Fibroblast of pulmonary artery (primary cell): Measurements from ENCODE around the gene HELT.
"Not testable (repeated sequence)": the region's sequence is repeated elsewhere in the genome, so short reads cannot be mapped to it uniquely, and the experiment has no call there.

ENCODE experiments used
- DNase-seq: peaks from one replicate; pipeline ENCODE4 v3.0.0-alpha.2; 2010; ENCODE audit warnings: low read depth
- H3K4me3 ChIP-seq: replicated peaks from 2 replicates; pipeline ENCODE4 v1.5.1; 2011; ENCODE audit warnings: low read depth, mild to moderate bottlenecking, control low read depth, low read length, moderate library complexity
- TF ChIP-seq, protein P1 (sequence below): IDR thresholded peaks from 2 replicates; pipeline ENCODE4 v1.5.1; 2011; ENCODE audit warnings: mild to moderate bottlenecking, control low read depth, low read length, inconsistent platforms; ENCODE audit errors: missing control alignments

The HELT gene, protein sequence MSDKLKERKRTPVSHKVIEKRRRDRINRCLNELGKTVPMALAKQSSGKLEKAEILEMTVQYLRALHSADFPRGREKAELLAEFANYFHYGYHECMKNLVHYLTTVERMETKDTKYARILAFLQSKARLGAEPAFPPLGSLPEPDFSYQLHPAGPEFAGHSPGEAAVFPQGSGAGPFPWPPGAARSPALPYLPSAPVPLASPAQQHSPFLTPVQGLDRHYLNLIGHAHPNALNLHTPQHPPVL

DNA sequence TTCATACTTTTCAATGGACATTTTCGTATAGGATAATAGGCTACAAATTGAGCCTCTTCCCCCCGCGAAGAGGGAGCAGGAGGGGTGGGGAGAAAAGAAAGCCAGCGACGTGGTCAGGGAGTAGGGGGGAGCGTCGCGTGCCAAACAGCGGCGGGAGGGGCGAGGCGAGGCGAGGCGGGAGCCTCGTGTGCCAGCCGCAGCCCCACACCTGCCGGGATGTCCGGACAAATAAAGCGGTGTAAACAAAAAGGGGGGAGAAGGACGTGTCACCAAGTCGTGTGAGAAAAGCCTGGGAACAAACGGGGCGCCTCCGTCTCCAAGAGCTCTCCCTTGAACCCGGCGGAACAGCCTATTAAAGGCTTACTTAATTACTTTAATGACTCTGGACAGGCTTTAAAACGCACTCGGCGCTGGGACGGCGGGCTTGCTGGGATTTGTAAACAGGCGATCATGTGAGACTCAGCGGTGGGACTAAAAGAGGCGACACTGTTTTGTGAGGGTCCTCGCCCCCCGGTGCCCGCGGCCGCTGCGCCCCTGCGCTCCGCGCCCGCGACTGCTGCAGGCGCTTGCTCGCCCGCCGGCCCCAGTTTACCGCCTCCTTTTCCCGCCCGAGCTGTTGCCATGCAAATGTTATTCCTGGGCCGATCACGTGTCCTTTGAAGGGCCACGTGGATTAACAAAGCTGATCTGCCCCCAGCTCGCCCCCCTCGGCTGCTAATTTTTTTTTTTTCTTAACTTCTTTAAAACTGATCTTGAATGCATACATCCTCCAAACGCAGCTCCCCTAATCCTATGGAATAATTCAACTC is at the start of gene HELT:
Gene HELT (plus strand): TSS at position 527 of the 809 bp plus-strand sequence. CDS start 439 bp downstream, outside the sequence.
- no peak within 1 kb of the TSS for H3K4me3 ChIP-seq
- no peak for DNase-seq
- TF ChIP-seq, protein P1, sequence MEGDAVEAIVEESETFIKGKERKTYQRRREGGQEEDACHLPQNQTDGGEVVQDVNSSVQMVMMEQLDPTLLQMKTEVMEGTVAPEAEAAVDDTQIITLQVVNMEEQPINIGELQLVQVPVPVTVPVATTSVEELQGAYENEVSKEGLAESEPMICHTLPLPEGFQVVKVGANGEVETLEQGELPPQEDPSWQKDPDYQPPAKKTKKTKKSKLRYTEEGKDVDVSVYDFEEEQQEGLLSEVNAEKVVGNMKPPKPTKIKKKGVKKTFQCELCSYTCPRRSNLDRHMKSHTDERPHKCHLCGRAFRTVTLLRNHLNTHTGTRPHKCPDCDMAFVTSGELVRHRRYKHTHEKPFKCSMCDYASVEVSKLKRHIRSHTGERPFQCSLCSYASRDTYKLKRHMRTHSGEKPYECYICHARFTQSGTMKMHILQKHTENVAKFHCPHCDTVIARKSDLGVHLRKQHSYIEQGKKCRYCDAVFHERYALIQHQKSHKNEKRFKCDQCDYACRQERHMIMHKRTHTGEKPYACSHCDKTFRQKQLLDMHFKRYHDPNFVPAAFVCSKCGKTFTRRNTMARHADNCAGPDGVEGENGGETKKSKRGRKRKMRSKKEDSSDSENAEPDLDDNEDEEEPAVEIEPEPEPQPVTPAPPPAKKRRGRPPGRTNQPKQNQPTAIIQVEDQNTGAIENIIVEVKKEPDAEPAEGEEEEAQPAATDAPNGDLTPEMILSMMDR = no peak

DNA sequence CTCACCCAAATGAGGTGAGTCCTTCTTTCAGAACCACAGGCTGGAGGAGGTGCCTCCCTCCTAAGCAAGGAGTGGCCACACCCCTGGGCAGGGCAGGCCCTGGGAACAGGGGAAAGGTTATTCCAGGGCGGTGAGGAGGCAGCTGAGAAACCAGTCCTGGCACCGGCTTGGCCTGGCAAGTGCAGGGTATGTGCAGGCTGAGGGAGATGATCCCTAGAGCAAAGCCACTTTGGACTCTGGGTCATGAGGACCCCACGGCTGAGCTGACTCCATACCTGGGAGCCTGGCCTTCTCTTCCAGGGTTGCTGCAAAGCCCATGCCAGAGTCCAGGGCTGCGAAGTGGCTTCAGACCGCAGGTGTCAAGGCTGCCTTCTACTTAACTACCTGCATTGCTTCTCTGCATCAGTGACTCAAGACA is 49.5 kb upstream of the HELT start:
- TF ChIP-seq, protein P1 = no peak
- no peak overlapping the region for H3K4me3 ChIP-seq
- DNase-seq = no peak

DNA sequence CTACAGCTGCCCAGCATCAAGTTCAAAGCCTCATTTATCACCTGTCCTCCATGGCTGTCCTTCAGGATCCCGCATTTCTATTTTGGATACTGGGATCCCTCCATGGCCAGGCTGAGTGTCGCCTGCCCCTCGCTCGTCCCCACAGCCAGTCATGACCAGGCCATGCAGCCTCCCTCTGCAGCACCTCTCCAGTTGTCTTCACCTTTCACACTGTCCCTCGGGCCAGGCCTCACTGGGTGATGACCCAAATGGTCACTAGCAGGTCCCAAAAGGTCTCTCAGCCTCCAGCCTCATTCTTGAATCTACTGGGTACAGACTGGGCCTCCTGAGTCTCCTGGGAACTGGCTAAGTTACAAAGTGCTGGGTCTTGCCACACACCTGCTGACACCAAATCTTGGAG is 48.7 kb upstream of the HELT start:
- DNase-seq = no peak
- TF ChIP-seq, protein P1 = no peak
- H3K4me3 ChIP-seq = no peak overlapping the region

DNA sequence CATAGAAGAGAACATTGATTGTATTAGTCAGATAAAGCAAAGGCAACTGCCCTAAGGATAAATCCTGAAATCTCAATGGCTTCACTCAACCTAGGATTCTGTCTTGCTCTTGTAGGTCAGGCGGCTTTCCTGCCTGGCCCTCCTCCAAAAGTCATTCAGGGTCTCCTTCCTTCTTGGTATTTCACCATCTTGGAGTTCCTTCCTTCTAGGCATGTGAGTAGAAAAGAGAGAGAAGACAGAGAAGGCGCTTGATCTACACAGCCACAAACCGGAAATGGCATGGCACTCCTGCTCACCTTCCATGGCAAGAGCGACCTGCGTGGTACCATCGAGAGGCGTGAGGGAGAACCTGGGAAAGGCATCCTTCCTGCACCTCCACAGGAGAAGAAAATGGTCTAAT is 45.3 kb upstream of the HELT start:
- TF ChIP-seq, protein P1 = no peak
- no peak for DNase-seq
- H3K4me3 ChIP-seq = no peak overlapping the region

DNA sequence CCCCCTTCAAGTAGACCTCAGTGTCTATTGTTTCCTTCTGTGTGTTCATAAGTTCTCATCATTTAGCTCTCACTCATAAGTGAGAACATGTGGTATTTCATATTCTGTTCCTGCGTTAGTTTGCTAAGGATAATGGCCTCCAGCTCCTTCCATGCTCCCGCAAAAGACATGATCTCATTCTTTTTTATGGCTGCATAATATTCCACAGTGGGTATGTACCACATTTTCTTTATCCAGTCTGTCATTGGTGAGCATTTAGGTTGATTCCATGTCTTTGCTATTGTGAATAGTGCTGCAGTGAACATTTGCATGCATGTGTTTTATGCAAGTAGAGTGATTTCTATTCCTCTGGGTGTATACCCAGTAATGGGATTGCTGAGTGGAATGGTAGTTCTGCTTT is 41.9 kb upstream of the HELT start:
- DNase-seq, H3K4me3 ChIP-seq: not testable (repeated sequence)

DNA sequence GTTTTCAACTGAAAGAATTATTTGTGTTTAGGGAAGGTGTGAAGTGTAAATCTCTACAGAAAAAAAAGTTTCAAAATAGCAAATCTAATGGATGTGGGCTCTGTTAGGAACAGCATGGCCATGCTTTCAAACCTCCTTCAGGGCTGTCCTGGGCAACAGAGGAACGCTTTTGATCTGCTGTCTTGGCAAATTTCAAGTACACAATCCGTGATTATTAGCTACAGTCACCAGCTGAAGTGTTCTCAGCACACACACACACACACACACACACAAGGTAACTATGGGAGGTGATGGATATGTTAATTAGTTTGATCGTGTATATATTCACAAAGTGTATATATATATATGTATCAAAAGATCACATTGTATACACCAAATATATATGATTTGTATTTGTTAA is 40.5 kb upstream of the HELT start:
- DNase-seq = no peak
- TF ChIP-seq, protein P1 = no peak
- H3K4me3 ChIP-seq = no peak overlapping the region

DNA sequence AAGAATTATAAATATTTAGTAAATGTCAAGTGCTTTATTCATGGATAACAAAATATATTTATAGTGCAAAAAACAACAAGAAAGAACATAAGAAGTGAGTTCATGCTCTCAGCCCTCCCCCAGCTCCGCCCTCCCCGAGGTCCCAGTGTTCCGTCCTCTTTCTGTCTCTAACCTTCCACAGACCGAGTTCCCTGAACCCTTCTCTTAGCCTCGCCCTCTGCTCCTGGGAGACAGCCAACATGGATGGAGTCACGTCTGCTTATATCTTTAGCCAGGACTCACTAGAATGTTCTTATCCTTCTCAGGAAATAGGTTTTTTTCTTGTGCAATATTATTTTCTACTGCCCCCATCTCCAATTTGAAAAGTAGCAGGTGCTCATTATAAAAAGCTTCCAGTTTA is 40.1 kb upstream of the HELT start:
- no peak overlapping the region for H3K4me3 ChIP-seq
- DNase-seq = peak; percentile 17
- TF ChIP-seq, protein P1 = no peak
